Ascending aorta (tissue), 2 donors: ENCODE data around the gene PRPF19. TPM values are rescaled to one million over a fixed set of nuclear protein-coding genes. Genes with fewer than 3 reads are reported as not detected.

Source experiments
- DNase-seq, 2 donors: peaks; one replicate each; pipeline ENCODE4 v3.0.0-alpha.2; 2019; ENCODE audit warnings: low spot score in 2 of 2
- H3K27ac ChIP-seq, 2 donors: fragments of 200-600 bp; sonication (generic); one replicate each; pipeline ENCODE4 v1.5.1; 2016 to 2017; ENCODE audit warnings: mild to moderate bottlenecking in 1 of 2
- H3K27me3 ChIP-seq: fragments of 200-600 bp; sonication (generic); one replicate; pipeline ENCODE4 v1.5.1; 2017
- H3K36me3 ChIP-seq, 2 donors: fragments of 200-600 bp; sonication (generic); one replicate each; pipeline ENCODE4 v1.5.1; 2016
- H3K4me1 ChIP-seq, 2 donors: fragments of 200-600 bp; sonication (generic); one replicate each; pipeline ENCODE4 v1.5.1; 2016 to 2017; ENCODE audit warnings: mild to moderate bottlenecking in 1 of 2
- H3K4me3 ChIP-seq, 2 donors: fragments of 200-600 bp; sonication (generic); one replicate each; pipeline ENCODE4 v1.5.1; 2016 to 2017; ENCODE audit warnings: mild to moderate bottlenecking in 1 of 2
- H3K9me3 ChIP-seq, 2 donors: fragments of 200-600 bp; sonication (generic); one replicate each; pipeline ENCODE4 v1.5.1; 2016
- CTCF ChIP-seq, 3 experiments: fragments of 200-600 bp in 2 of 3; fragments of 450-650 bp in 1 of 3; sonication (generic) in 2 of 3; IDR thresholded peaks; one replicate each; pipeline ENCODE4 v1.5.1; 2016 to 2019; ENCODE audit warnings: antibody characterized with exemption in 3 of 3, mild to moderate bottlenecking in 1 of 3, moderate library complexity in 1 of 3
- intact Hi-C: fragments of 100-400 bp; cut with DNase I; formaldehyde crosslinking; loops from one replicate; pipeline ENCODE4 v1.15.1; 2023
- total RNA-seq: library from RNA; depleted of rRNA; stranded (reverse); fragments of >200 nt; gene quantifications from one replicate; pipeline ENCODE4 v1.1.0, GENCODE V29; 2016

PRPF19 gene
- total RNA-seq, 1 donor from 2014 or later: 61.6 TPM

- no peaks in the 10 kb centered on the region for H3K27me3 ChIP-seq
- H3K4me3 ChIP-seq: no peak overlapping the region
- no peak overlapping the region for H3K27ac ChIP-seq
- intact Hi-C loops: no loop called here
- no peaks in the 10 kb centered on the region for H3K9me3 ChIP-seq
- H3K36me3 ChIP-seq: peaks cover 36 to 71% of the 10 kb centered on the region in 2 donors
- DNase-seq: no peak
- no peak for TF ChIP-seq CTCF (IDR thresholded peaks at IDR 0.05)
- H3K4me1 ChIP-seq: no peaks in the 10 kb centered on the region
Measured at GRCh38 chr11:60942219-60942618, 35.8 kb upstream of the PRPF19 start.

GRCh38 chr11:60941371-60942119, 35.2 kb upstream of the PRPF19 start:
- no peak overlapping the region for H3K4me3 ChIP-seq
- DNase-seq: no peak
- H3K9me3 ChIP-seq: no peaks in the 10 kb centered on the region
- H3K27ac ChIP-seq: no peak overlapping the region
- no peaks in the 10 kb centered on the region for H3K27me3 ChIP-seq
- no peak for TF ChIP-seq CTCF (IDR thresholded peaks at IDR 0.05)
- intact Hi-C loops: no loop called here
- H3K4me1 ChIP-seq: no peaks in the 10 kb centered on the region
- H3K36me3 ChIP-seq: peaks cover 36 to 71% of the 10 kb centered on the region in 2 donors

GRCh38 chr11:60939855-60940254, 33.5 kb upstream of the PRPF19 start:
- Histone ChIP-seq H3K27ac (no peak overlapping the region), H3K9me3 (no peaks in the 10 kb centered on the region), H3K36me3 (peaks cover 36 to 57% of the 10 kb centered on the region in 2 donors), H3K4me3 (no peak overlapping the region), H3K4me1 (no peaks in the 10 kb centered on the region), H3K27me3 (no peaks in the 10 kb centered on the region)
- no peak for DNase-seq
- TF ChIP-seq CTCF (IDR thresholded peaks at IDR 0.05): no peak
- intact Hi-C loops: no loop called here

GRCh38 chr11:60939301-60939700, 32.9 kb upstream of the PRPF19 start:
- no peaks in the 10 kb centered on the region for H3K4me1 ChIP-seq
- DNase-seq: no peak
- no peak for TF ChIP-seq CTCF (IDR thresholded peaks at IDR 0.05)
- intact Hi-C loops: no loop called here
- H3K36me3 ChIP-seq: peaks cover 36 to 54% of the 10 kb centered on the region in 2 donors
- H3K27me3 ChIP-seq: no peaks in the 10 kb centered on the region
- H3K4me3 ChIP-seq: no peak overlapping the region
- no peaks in the 10 kb centered on the region for H3K9me3 ChIP-seq
- no peak overlapping the region for H3K27ac ChIP-seq

- Histone ChIP-seq H3K4me1 (no peaks in the 10 kb centered on the region), H3K27me3 (no peaks in the 10 kb centered on the region), H3K27ac (no peak overlapping the region), H3K36me3 (peaks cover 32 to 49% of the 10 kb centered on the region in 2 donors), H3K9me3 (no peaks in the 10 kb centered on the region), H3K4me3 (no peak overlapping the region)
- DNase-seq: no peak
- TF ChIP-seq CTCF (IDR thresholded peaks at IDR 0.05): no peak
- intact Hi-C loops: no loop called here
Measured at GRCh38 chr11:60938500-60938899, 32.1 kb upstream of the PRPF19 start.
